HepG2 (cell line): ENCODE results near the gene EXOC7. TPM values are rescaled to one million over a fixed set of nuclear protein-coding genes. Genes with fewer than 3 reads are reported as not detected.

Source experiments
- CBX1 ChIP-seq: IDR thresholded peaks from one replicate; pipeline ENCODE4 v1.6.1; 2016; ENCODE audit warnings: antibody characterized with exemption, low read depth
- CBX5 ChIP-seq: sonication (generic); formaldehyde crosslinking; IDR thresholded peaks from 2 replicates; pipeline ENCODE4 v1.4.0; 2020; ENCODE audit warnings: missing genetic modification reagents, borderline replicate concordance
- FOXK1 ChIP-seq: sonication (generic); formaldehyde crosslinking; IDR thresholded peaks from 2 replicates; pipeline ENCODE4 v1.4.0; 2020; ENCODE audit warnings: low read depth, missing genetic modification reagents, borderline replicate concordance
- HNRNPL ChIP-seq: fragments of 200-400 bp; formaldehyde crosslinking; IDR thresholded peaks from 2 replicates; pipeline ENCODE4 v1.6.1; 2017; ENCODE audit warnings: mild to moderate bottlenecking, low read depth, low read length
- IKZF5 ChIP-seq: IDR thresholded peaks from 2 replicates; pipeline ENCODE4 v1.6.1; 2018; ENCODE audit warnings: missing genetic modification reagents, mild to moderate bottlenecking, missing compliant biosample characterization
- IRF2 ChIP-seq: IDR thresholded peaks from 2 replicates; pipeline ENCODE4 v1.6.1; 2018; ENCODE audit warnings: missing genetic modification reagents, missing compliant biosample characterization
- JUN ChIP-seq: sonication (generic); formaldehyde crosslinking; IDR thresholded peaks from 2 replicates; pipeline ENCODE4 v1.4.0; 2020; ENCODE audit warnings: mild to moderate bottlenecking, missing genetic modification reagents
- PCBP1 ChIP-seq: fragments of 200-400 bp; formaldehyde crosslinking; IDR thresholded peaks from 2 replicates; pipeline ENCODE4 v1.6.1; 2017; ENCODE audit warnings: mild to moderate bottlenecking, low read depth, low read length, borderline replicate concordance
- POLR2AphosphoS2 ChIP-seq: IDR thresholded peaks from 2 replicates; pipeline ENCODE4 v1.6.1; 2011; ENCODE audit warnings: low read depth, low read length, improper control_type of control experiment
- THYN1 ChIP-seq: sonication (generic); formaldehyde crosslinking; IDR thresholded peaks from 2 replicates; pipeline ENCODE4 v1.8.1; 2023; ENCODE audit warnings: low read depth, mild to moderate bottlenecking, moderate library complexity, missing genetic modification reagents, borderline replicate concordance
- ZNF136 ChIP-seq: sonication (generic); formaldehyde crosslinking; IDR thresholded peaks from 2 replicates; pipeline ENCODE4 v1.8.1; 2022; ENCODE audit warnings: low read depth, mild to moderate bottlenecking, moderate library complexity, missing genetic modification reagents
- ZNF441 ChIP-seq: sonication (generic); formaldehyde crosslinking; IDR thresholded peaks from 2 replicates; pipeline ENCODE4 v1.7.0; 2021; ENCODE audit warnings: missing genetic modification reagents, borderline replicate concordance
- ZNF557 ChIP-seq: sonication (generic); formaldehyde crosslinking; IDR thresholded peaks from 2 replicates; pipeline ENCODE4 v1.4.0; 2020; ENCODE audit warnings: missing genetic modification reagents
- ZNF660 ChIP-seq: sonication (generic); formaldehyde crosslinking; IDR thresholded peaks from 2 replicates; pipeline ENCODE4 v1.5.1; 2020; ENCODE audit warnings: mild to moderate bottlenecking, low read depth, missing genetic modification reagents, borderline replicate concordance
- ZNF670 ChIP-seq: sonication (generic); formaldehyde crosslinking; IDR thresholded peaks from 2 replicates; pipeline ENCODE4 v1.8.0; 2022; ENCODE audit warnings: mild to moderate bottlenecking, missing genetic modification reagents, borderline replicate concordance
- ZNF746 ChIP-seq: sonication (generic); formaldehyde crosslinking; IDR thresholded peaks from 2 replicates; pipeline ENCODE4 v1.8.0; 2022; ENCODE audit warnings: mild to moderate bottlenecking, missing genetic modification reagents
- ZNF891 ChIP-seq: sonication (generic); formaldehyde crosslinking; IDR thresholded peaks from 2 replicates; pipeline ENCODE4 v1.5.0; 2020; ENCODE audit warnings: mild to moderate bottlenecking, missing genetic modification reagents
- ZSCAN21 ChIP-seq: sonication (generic); formaldehyde crosslinking; IDR thresholded peaks from 2 replicates; pipeline ENCODE4 v1.8.0; 2022; ENCODE audit warnings: mild to moderate bottlenecking, missing genetic modification reagents, moderate library complexity, borderline replicate concordance
- polyA plus RNA-seq, 8 experiments: library from polyadenylated mRNA; depleted of rRNA in 3 of 8; stranded (reverse) in 7 of 8; unstranded in 1 of 8; fragments of >200 nt; fragmentation: Illumina TruSeq in 4 of 8; extraction: Trizol in 4 of 8; gene quantifications; 2 replicates each; pipeline versions ENCODE4 v1.2.1 to v1.2.3, GENCODE V29; 2011 to 2016; ENCODE audit warnings: low read depth in 4 of 8, missing spikeins in 1 of 8, mixed read lengths in 1 of 8; ENCODE audit not compliant: insufficient read depth in 1 of 8
- total RNA-seq, 5 experiments: library from RNA; depleted of rRNA; stranded (reverse); fragments of >200 nt; fragmentation: Illumina TruSeq; extraction: Trizol; gene quantifications; 2 replicates each; pipeline ENCODE4 v1.2.3, GENCODE V29; 2016; ENCODE audit warnings: low read depth in 1 of 5
- TF ChIP-seq, protein P1 (sequence below): sonication (generic); formaldehyde crosslinking; IDR thresholded peaks from 2 replicates; pipeline ENCODE4 v1.5.0; 2020; ENCODE audit warnings: mild to moderate bottlenecking, missing genetic modification reagents
- TF ChIP-seq, protein P2 (sequence below): sonication (generic); formaldehyde crosslinking; conservative IDR thresholded peaks from 2 replicates; pipeline ENCODE4 v1.4.0; 2020; ENCODE audit warnings: missing genetic modification reagents
- TF ChIP-seq, protein P3 (sequence below): IDR thresholded peaks from 2 replicates; pipeline ENCODE4 v1.6.1; 2016

EXOC7 gene
- total and polyA plus RNA-seq, 2 of the 13 experiments (the other 11 are each of a cell fraction or from before 2014, with no cell fraction given), result 86.9 to 116 TPM

GRCh38 chr17:76103274-76104139 is at the start of gene EXOC7 (continued):
- no peak for TF ChIP-seq ZNF660 (CRISPR knock-in tag)
- TF ChIP-seq HNRNPL, result peak; percentile 65; the same call in 1 of the 2 replicates
- TF ChIP-seq ZNF746 (CRISPR knock-in tag), result 0 out of 2 replicates have a peak, but pooled peaks have one; percentile 31
- no peak for TF ChIP-seq THYN1
- TF ChIP-seq ZSCAN21 (CRISPR knock-in tag), result no peak; the same call in 1 of the 2 replicates
- TF ChIP-seq PCBP1, result peak; percentile 85; the same call in 1 of the 2 replicates
- TF ChIP-seq ZNF136, result peak; percentile 98
- peak; percentile 63; the same call in 1 of the 2 replicates for TF ChIP-seq POLR2AphosphoS2
- TF ChIP-seq CBX5 (CRISPR knock-in tag), result 0 out of 2 replicates have a peak, but pooled peaks have one; percentile 3
- TF ChIP-seq, protein P1, sequence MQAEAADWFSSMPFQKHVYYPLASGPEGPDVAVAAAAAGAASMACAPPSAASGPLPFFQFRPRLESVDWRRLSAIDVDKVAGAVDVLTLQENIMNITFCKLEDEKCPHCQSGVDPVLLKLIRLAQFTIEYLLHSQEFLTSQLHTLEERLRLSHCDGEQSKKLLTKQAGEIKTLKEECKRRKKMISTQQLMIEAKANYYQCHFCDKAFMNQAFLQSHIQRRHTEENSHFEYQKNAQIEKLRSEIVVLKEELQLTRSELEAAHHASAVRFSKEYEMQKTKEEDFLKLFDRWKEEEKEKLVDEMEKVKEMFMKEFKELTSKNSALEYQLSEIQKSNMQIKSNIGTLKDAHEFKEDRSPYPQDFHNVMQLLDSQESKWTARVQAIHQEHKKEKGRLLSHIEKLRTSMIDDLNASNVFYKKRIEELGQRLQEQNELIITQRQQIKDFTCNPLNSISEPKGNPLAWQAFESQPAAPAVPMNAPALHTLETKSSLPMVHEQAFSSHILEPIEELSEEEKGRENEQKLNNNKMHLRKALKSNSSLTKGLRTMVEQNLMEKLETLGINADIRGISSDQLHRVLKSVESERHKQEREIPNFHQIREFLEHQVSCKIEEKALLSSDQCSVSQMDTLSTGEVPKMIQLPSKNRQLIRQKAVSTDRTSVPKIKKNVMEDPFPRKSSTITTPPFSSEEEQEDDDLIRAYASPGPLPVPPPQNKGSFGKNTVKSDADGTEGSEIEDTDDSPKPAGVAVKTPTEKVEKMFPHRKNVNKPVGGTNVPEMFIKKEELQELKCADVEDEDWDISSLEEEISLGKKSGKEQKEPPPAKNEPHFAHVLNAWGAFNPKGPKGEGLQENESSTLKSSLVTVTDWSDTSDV (CRISPR knock-in tag), result peak; percentile 75; the same call in 1 of the 2 replicates
- TF ChIP-seq ZNF441 (CRISPR knock-in tag), result peak; percentile 72
- TF ChIP-seq, protein P2, sequence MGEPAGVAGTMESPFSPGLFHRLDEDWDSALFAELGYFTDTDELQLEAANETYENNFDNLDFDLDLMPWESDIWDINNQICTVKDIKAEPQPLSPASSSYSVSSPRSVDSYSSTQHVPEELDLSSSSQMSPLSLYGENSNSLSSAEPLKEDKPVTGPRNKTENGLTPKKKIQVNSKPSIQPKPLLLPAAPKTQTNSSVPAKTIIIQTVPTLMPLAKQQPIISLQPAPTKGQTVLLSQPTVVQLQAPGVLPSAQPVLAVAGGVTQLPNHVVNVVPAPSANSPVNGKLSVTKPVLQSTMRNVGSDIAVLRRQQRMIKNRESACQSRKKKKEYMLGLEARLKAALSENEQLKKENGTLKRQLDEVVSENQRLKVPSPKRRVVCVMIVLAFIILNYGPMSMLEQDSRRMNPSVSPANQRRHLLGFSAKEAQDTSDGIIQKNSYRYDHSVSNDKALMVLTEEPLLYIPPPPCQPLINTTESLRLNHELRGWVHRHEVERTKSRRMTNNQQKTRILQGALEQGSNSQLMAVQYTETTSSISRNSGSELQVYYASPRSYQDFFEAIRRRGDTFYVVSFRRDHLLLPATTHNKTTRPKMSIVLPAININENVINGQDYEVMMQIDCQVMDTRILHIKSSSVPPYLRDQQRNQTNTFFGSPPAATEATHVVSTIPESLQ (CRISPR knock-in tag), result 0 out of 2 replicates have a peak, but pooled peaks have one; percentile 33
- no peak for TF ChIP-seq ZNF557 (CRISPR knock-in tag)
- TF ChIP-seq CBX1, result peak; percentile 50
- TF ChIP-seq ZNF891 (CRISPR knock-in tag), result peak; percentile 68; the same call in 1 of the 2 replicates
- TF ChIP-seq IKZF5 (CRISPR knock-in tag), result peak; percentile 73; the same call in 1 of the 2 replicates
- peak; percentile 94 for TF ChIP-seq ZNF670
- TF ChIP-seq JUN (CRISPR knock-in tag), result no peak
- TF ChIP-seq FOXK1 (CRISPR knock-in tag), result peak; percentile 78; the same call in 1 of the 2 replicates
- peak; percentile 72; the same call in 1 of the 2 replicates for TF ChIP-seq IRF2 (CRISPR knock-in tag)
- TF ChIP-seq, protein P3, sequence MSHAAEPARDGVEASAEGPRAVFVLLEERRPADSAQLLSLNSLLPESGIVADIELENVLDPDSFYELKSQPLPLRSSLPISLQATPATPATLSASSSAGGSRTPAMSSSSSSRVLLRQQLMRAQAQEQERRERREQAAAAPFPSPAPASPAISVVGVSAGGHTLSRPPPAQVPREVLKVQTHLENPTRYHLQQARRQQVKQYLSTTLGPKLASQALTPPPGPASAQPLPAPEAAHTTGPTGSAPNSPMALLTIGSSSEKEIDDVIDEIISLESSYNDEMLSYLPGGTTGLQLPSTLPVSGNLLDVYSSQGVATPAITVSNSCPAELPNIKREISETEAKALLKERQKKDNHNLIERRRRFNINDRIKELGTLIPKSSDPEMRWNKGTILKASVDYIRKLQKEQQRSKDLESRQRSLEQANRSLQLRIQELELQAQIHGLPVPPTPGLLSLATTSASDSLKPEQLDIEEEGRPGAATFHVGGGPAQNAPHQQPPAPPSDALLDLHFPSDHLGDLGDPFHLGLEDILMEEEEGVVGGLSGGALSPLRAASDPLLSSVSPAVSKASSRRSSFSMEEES (CRISPR knock-in tag), result peak; percentile 53; the same call in 1 of the 2 replicates
